ENCODE measurements around the gene MDFIC. TPM values are rescaled to one million over a fixed set of nuclear protein-coding genes. Genes with fewer than 3 reads are reported as not detected.
A peak's percentile ranks its signal among the peaks of the same experiment; 100 is the strongest.

The MDFIC gene
- total RNA-seq, 2 experiments from 2014 or later, result 63.6 to 69.8 TPM

GRCh38 chr7:115008465-115009114 is 86.7 kb downstream of the MDFIC start:
- Mint-ChIP-seq H3K27me3 (ENCODE audit: low read depth) (no peaks in the 10 kb centered on the region), H3K36me3 (ENCODE audit: low read depth) (peaks cover 66% of the 10 kb centered on the region), H3K27ac (peak overlapping the region; percentile 96), H3K4me1 (ENCODE audit: low read depth) (peaks cover 72% of the 10 kb centered on the region), H3K9me3 (ENCODE audit: insufficient read depth) (peaks cover 3% of the 10 kb centered on the region), H3K4me3 (peak overlapping the region; percentile 72)
- ATAC-seq (peak; percentile 64), DNase-seq (peak; percentile 43)
- POLR2A ChIA-PET, result interaction anchor here (1.1 to 2.1 kb wide), 3 partner anchors 85 to 91 kb away, joined by 3 to 19 read pairs (median 7); no protein-coding TSS in a partner anchor
- CTCF ChIA-PET, result interaction anchor here (0.6 to 2.6 kb wide), 7 partner anchors 23 to 143 kb away, joined by 3 to 15 read pairs (median 6); no protein-coding TSS in a partner anchor

GRCh38 chr7:115009139-115009538 is 87.2 kb downstream of the MDFIC start:
- Mint-ChIP-seq H3K9me3 (ENCODE audit: insufficient read depth) (peaks cover 3% of the 10 kb centered on the region), H3K27me3 (ENCODE audit: low read depth) (no peaks in the 10 kb centered on the region), H3K4me3 (peak overlapping the region; percentile 72), H3K36me3 (ENCODE audit: low read depth) (peaks cover 68% of the 10 kb centered on the region), H3K4me1 (ENCODE audit: low read depth) (peaks cover 74% of the 10 kb centered on the region), H3K27ac (peak overlapping the region; percentile 96)
- DNase-seq (peak; percentile 28), ATAC-seq (peak; percentile 70)
- CTCF ChIA-PET, result interaction anchor here (1.2 to 2.6 kb wide), 6 partner anchors 29 to 144 kb away, joined by 3 to 15 read pairs (median 7); no protein-coding TSS in a partner anchor
- POLR2A ChIA-PET, result interaction anchor here (1.1 to 2.1 kb wide), 3 partner anchors 86 to 92 kb away, joined by 3 to 19 read pairs (median 7); no protein-coding TSS in a partner anchor

GRCh38 chr7:115009736-115010440 is 88.0 kb downstream of the MDFIC start:
- CTCF ChIA-PET, result interaction anchor here (1.4 to 2.6 kb wide), 5 partner anchors 28 to 145 kb away, joined by 3 to 15 read pairs (median 8); no protein-coding TSS in a partner anchor
- Mint-ChIP-seq H3K9me3 (ENCODE audit: insufficient read depth) (peaks cover 3% of the 10 kb centered on the region), H3K36me3 (ENCODE audit: low read depth) (peaks cover 68% of the 10 kb centered on the region), H3K27me3 (ENCODE audit: low read depth) (no peaks in the 10 kb centered on the region), H3K27ac (peak overlapping the region; percentile 96), H3K4me3 (peak overlapping the region; percentile 72), H3K4me1 (ENCODE audit: low read depth) (peaks cover 80% of the 10 kb centered on the region)
- ATAC-seq (no peak), DNase-seq (no peak)
- POLR2A ChIA-PET, result interaction anchor here (1.1 to 2.1 kb wide), 3 partner anchors 86 to 92 kb away, joined by 3 to 19 read pairs (median 7); no protein-coding TSS in a partner anchor

- H3K9me3 Mint-ChIP-seq (ENCODE audit: insufficient read depth), result peaks cover 3% of the 10 kb centered on the region
- H3K27me3 Mint-ChIP-seq (ENCODE audit: low read depth), result no peaks in the 10 kb centered on the region
- H3K4me3 Mint-ChIP-seq, result peak overlapping the region; percentile 72
- peaks cover 81% of the 10 kb centered on the region for H3K4me1 Mint-ChIP-seq (ENCODE audit: low read depth)
- H3K36me3 Mint-ChIP-seq (ENCODE audit: low read depth), result peaks cover 67% of the 10 kb centered on the region
- ChIA-PET CTCF (interaction anchor here (1.0 kb wide), 1 partner anchor 205 kb away, joined by 3 read pairs; no protein-coding TSS in a partner anchor), POLR2A (no interaction called here)
- DNase-seq (no peak), ATAC-seq (no peak)
- H3K27ac Mint-ChIP-seq, result peak overlapping the region; percentile 72
Observed at GRCh38 chr7:115010441-115010820, 88.5 kb downstream of the MDFIC start.

GRCh38 chr7:115013886-115014285 is 92.0 kb downstream of the MDFIC start:
- Mint-ChIP-seq H3K36me3 (ENCODE audit: low read depth) (peaks cover 58% of the 10 kb centered on the region), H3K4me3 (no peak overlapping the region), H3K27me3 (ENCODE audit: low read depth) (no peaks in the 10 kb centered on the region), H3K27ac (peak overlapping the region; percentile 20), H3K9me3 (ENCODE audit: insufficient read depth) (peaks cover 3% of the 10 kb centered on the region), H3K4me1 (ENCODE audit: low read depth) (peaks cover 64% of the 10 kb centered on the region)
- POLR2A ChIA-PET, result no interaction called here
- CTCF ChIA-PET, result no interaction called here
- DNase-seq, result no peak
- ATAC-seq, result no peak

GRCh38 chr7:115014794-115015193 is 92.9 kb downstream of the MDFIC start:
- Mint-ChIP-seq H3K27ac (no peak overlapping the region), H3K4me3 (no peak overlapping the region), H3K27me3 (ENCODE audit: low read depth) (no peaks in the 10 kb centered on the region), H3K9me3 (ENCODE audit: insufficient read depth) (peaks cover 3% of the 10 kb centered on the region), H3K36me3 (ENCODE audit: low read depth) (peaks cover 58% of the 10 kb centered on the region), H3K4me1 (ENCODE audit: low read depth) (peaks cover 56% of the 10 kb centered on the region)
- no peak for DNase-seq
- no peak for ATAC-seq
- CTCF ChIA-PET, result no interaction called here
- POLR2A ChIA-PET, result no interaction called here

- Mint-ChIP-seq H3K9me3 (ENCODE audit: insufficient read depth) (peaks cover 3% of the 10 kb centered on the region), H3K27ac (no peak overlapping the region), H3K4me1 (ENCODE audit: low read depth) (peaks cover 58% of the 10 kb centered on the region), H3K36me3 (ENCODE audit: low read depth) (peaks cover 63% of the 10 kb centered on the region), H3K27me3 (ENCODE audit: low read depth) (no peaks in the 10 kb centered on the region), H3K4me3 (no peak overlapping the region)
- CTCF ChIA-PET, result no interaction called here
- DNase-seq (no peak), ATAC-seq (no peak)
- POLR2A ChIA-PET, result no interaction called here
Observed at GRCh38 chr7:115015619-115016018, 93.7 kb downstream of the MDFIC start.

GRCh38 chr7:115019882-115020605 is 98.2 kb downstream of the MDFIC start:
- H3K27ac Mint-ChIP-seq, result no peak overlapping the region
- peaks cover 34% of the 10 kb centered on the region for H3K36me3 Mint-ChIP-seq (ENCODE audit: low read depth)
- peaks cover 43% of the 10 kb centered on the region for H3K4me1 Mint-ChIP-seq (ENCODE audit: low read depth)
- H3K9me3 Mint-ChIP-seq (ENCODE audit: insufficient read depth), result peaks cover 5% of the 10 kb centered on the region
- H3K4me3 Mint-ChIP-seq, result no peak overlapping the region
- no peaks in the 10 kb centered on the region for H3K27me3 Mint-ChIP-seq (ENCODE audit: low read depth)
- ChIA-PET POLR2A (no interaction called here), CTCF (no interaction called here)
- DNase-seq (no peak), ATAC-seq (no peak)

- POLR2A ChIA-PET, result no interaction called here
- H3K9me3 Mint-ChIP-seq (ENCODE audit: insufficient read depth), result peaks cover 5% of the 10 kb centered on the region
- no peak overlapping the region for H3K27ac Mint-ChIP-seq
- peaks cover 18% of the 10 kb centered on the region for H3K36me3 Mint-ChIP-seq (ENCODE audit: low read depth)
- H3K27me3 Mint-ChIP-seq (ENCODE audit: low read depth), result no peaks in the 10 kb centered on the region
- ATAC-seq (no peak), DNase-seq (no peak)
- CTCF ChIA-PET, result no interaction called here
- no peak overlapping the region for H3K4me3 Mint-ChIP-seq
- peaks cover 25% of the 10 kb centered on the region for H3K4me1 Mint-ChIP-seq (ENCODE audit: low read depth)
Observed at GRCh38 chr7:115023219-115023618, 101.3 kb downstream of the MDFIC start.

GRCh38 chr7:115024276-115024675 is 102.4 kb downstream of the MDFIC start:
- no peak for ATAC-seq

GRCh38 chr7:115032715-115033703 is 111.1 kb downstream of the MDFIC start:
- peaks cover 5% of the 10 kb centered on the region for H3K36me3 Mint-ChIP-seq (ENCODE audit: low read depth)
- H3K9me3 Mint-ChIP-seq (ENCODE audit: insufficient read depth), result no peaks in the 10 kb centered on the region
- ChIA-PET POLR2A (no interaction called here), CTCF (no interaction called here)
- no peak overlapping the region for H3K4me3 Mint-ChIP-seq
- peaks cover 14% of the 10 kb centered on the region for H3K4me1 Mint-ChIP-seq (ENCODE audit: low read depth)
- DNase-seq (no peak), ATAC-seq (no peak)
- no peaks in the 10 kb centered on the region for H3K27me3 Mint-ChIP-seq (ENCODE audit: low read depth)
- no peak overlapping the region for H3K27ac Mint-ChIP-seq

More at GRCh38 chr7:115024276-115024675, 102.4 kb downstream of the MDFIC start:
- Mint-ChIP-seq H3K27ac (no peak overlapping the region), H3K36me3 (ENCODE audit: low read depth) (peaks cover 16% of the 10 kb centered on the region), H3K9me3 (ENCODE audit: insufficient read depth) (peaks cover 5% of the 10 kb centered on the region), H3K4me3 (no peak overlapping the region), H3K4me1 (ENCODE audit: low read depth) (peaks cover 25% of the 10 kb centered on the region), H3K27me3 (ENCODE audit: low read depth) (no peaks in the 10 kb centered on the region)
- POLR2A ChIA-PET, result interaction anchor here (0.9 kb wide), 1 partner anchor 19 kb away, joined by 3 read pairs; no protein-coding TSS in a partner anchor
- no peak for DNase-seq
- CTCF ChIA-PET, result no interaction called here

All from activated CD8-positive, alpha-beta T cell treated with anti-CD3 and anti-CD28 coated beads, Interleukin-2, amount 10 ng/mL, durations not matched to agents 7 days and 5 days (primary cell).